Measurements from ENCODE around the gene CCDC160.

DNA sequence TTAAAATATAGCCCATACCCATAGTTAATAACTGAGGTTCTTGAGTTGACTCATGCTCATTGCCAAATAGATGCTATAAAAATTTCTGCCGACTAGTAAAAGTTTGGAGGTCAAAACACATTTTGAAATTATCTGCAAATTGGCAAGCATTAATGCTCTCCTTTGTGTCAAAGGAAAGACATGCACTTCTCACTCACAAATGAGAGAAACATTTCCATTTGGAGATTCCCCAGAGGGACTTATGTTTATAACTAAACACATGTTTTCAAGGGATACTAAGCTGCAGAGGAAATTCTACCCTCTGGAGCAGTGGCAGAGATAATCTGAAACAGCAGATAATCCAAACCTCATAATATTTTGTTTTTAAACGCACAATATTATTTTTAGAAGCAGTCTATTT is 45.7 kb upstream of the CCDC160 start:
- TF ChIP-seq POLR2A (IDR thresholded peaks at IDR 0.05), result no peak
- TF ChIP-seq, protein P1, sequence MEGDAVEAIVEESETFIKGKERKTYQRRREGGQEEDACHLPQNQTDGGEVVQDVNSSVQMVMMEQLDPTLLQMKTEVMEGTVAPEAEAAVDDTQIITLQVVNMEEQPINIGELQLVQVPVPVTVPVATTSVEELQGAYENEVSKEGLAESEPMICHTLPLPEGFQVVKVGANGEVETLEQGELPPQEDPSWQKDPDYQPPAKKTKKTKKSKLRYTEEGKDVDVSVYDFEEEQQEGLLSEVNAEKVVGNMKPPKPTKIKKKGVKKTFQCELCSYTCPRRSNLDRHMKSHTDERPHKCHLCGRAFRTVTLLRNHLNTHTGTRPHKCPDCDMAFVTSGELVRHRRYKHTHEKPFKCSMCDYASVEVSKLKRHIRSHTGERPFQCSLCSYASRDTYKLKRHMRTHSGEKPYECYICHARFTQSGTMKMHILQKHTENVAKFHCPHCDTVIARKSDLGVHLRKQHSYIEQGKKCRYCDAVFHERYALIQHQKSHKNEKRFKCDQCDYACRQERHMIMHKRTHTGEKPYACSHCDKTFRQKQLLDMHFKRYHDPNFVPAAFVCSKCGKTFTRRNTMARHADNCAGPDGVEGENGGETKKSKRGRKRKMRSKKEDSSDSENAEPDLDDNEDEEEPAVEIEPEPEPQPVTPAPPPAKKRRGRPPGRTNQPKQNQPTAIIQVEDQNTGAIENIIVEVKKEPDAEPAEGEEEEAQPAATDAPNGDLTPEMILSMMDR (IDR thresholded peaks at IDR 0.05), result no peak
